K562 (cell line): ENCODE results near the gene RAB1B. TPM values are rescaled to one million over a fixed set of nuclear protein-coding genes. Genes with fewer than 3 reads are reported as not detected.

Source experiments
- ARID4B ChIP-seq: sonication (generic); formaldehyde crosslinking; IDR thresholded peaks from 2 replicates; pipeline ENCODE4 v1.8.0; 2022; ENCODE audit warnings: mild to moderate bottlenecking, missing genetic modification reagents
- BRF1 ChIP-seq: IDR thresholded peaks from 3 replicates; pipeline ENCODE4 v1.6.1; 2011; ENCODE audit warnings: borderline replicate concordance, mild to moderate bottlenecking; ENCODE audit not compliant: insufficient read length; ENCODE audit errors: extremely low read depth
- DNMT1 ChIP-seq: fragments of 450-650 bp; IDR thresholded peaks from 2 replicates; pipeline ENCODE4 v1.6.1; 2016; ENCODE audit warnings: antibody characterized with exemption, mild to moderate bottlenecking
- ESRRB ChIP-seq: fragments of 250-450 bp; sonication (Bioruptor Pico); IDR thresholded peaks from 2 replicates; pipeline ENCODE4 v1.5.0; 2020; ENCODE audit warnings: mild to moderate bottlenecking, moderate library complexity, borderline replicate concordance
- GTF2E2 ChIP-seq: fragments of 200-800 bp; sonication (Bioruptor generic); IDR thresholded peaks from 2 replicates; pipeline ENCODE4 v1.6.1; 2016; ENCODE audit warnings: missing genetic modification characterization, missing compliant biosample characterization
- IRF2 ChIP-seq: sonication (generic); formaldehyde crosslinking; IDR thresholded peaks from 2 replicates; pipeline ENCODE4 v1.8.1; 2022; ENCODE audit warnings: mild to moderate bottlenecking, missing genetic modification reagents
- PCBP1 ChIP-seq: fragments of 200-400 bp; formaldehyde crosslinking; IDR thresholded peaks from 2 replicates; pipeline ENCODE4 v1.6.1; 2018; ENCODE audit warnings: mild to moderate bottlenecking, low read depth, low read length; ENCODE audit not compliant: poor library complexity, severe bottlenecking
- POLR3A ChIP-seq: IDR thresholded peaks from 2 replicates; pipeline ENCODE4 v1.6.1; 2011; ENCODE audit warnings: borderline replicate concordance, mild to moderate bottlenecking, moderate library complexity; ENCODE audit not compliant: insufficient read length, insufficient read depth; ENCODE audit errors: extremely low read depth
- RB1 ChIP-seq: fragments of 450-650 bp; IDR thresholded peaks from 2 replicates; pipeline ENCODE4 v1.6.1; 2017; ENCODE audit warnings: low read depth, mild to moderate bottlenecking
- TAF1 ChIP-seq: IDR thresholded peaks from 2 replicates; pipeline ENCODE4 v1.6.1; 2011; ENCODE audit warnings: mild to moderate bottlenecking, low read length, moderate library complexity; ENCODE audit not compliant: insufficient read depth, control insufficient read depth, severe bottlenecking; ENCODE audit errors: extremely low read depth
- polyA plus RNA-seq, 8 experiments: library from polyadenylated mRNA; depleted of rRNA in 4 of 8; stranded (reverse) in 5 of 8; unstranded in 3 of 8; fragments of >200 nt; fragmentation: Nextera tagmentation in 2 of 8; fragmentation: Illumina TruSeq in 1 of 8; extraction: Ambion mirVana in 2 of 8; extraction: Trizol in 1 of 8; gene quantifications; 2 replicates each; pipeline versions ENCODE4 v1.2.1 to v1.2.3, GENCODE V29; 2011 to 2014; ENCODE audit warnings: inconsistent platforms in 1 of 8, missing spikeins in 1 of 8
- total RNA-seq, 7 experiments: library from RNA; depleted of rRNA in 6 of 7; stranded (reverse); fragments of >200 nt in 6 of 7; fragmentation: Illumina TruSeq in 2 of 7; extraction: Trizol in 2 of 7; gene quantifications; 2 replicates each; pipeline versions ENCODE4 v1.2.1 to v1.2.3, GENCODE V29; 2011 to 2021; ENCODE audit warnings: low replicate concordance in 1 of 7
- TF ChIP-seq, protein P1 (sequence below): fragments of 450-650 bp; formaldehyde crosslinking; IDR thresholded peaks from 2 replicates; pipeline ENCODE4 v1.4.0; 2020; ENCODE audit warnings: mild to moderate bottlenecking, moderate library complexity

Gene RAB1B
- total and polyA plus RNA-seq, 9 of the 15 experiments (the other 6 are each of a cell fraction or from before 2014, with no cell fraction given): 5.6 to 146 (median 98.6) TPM

DNA sequence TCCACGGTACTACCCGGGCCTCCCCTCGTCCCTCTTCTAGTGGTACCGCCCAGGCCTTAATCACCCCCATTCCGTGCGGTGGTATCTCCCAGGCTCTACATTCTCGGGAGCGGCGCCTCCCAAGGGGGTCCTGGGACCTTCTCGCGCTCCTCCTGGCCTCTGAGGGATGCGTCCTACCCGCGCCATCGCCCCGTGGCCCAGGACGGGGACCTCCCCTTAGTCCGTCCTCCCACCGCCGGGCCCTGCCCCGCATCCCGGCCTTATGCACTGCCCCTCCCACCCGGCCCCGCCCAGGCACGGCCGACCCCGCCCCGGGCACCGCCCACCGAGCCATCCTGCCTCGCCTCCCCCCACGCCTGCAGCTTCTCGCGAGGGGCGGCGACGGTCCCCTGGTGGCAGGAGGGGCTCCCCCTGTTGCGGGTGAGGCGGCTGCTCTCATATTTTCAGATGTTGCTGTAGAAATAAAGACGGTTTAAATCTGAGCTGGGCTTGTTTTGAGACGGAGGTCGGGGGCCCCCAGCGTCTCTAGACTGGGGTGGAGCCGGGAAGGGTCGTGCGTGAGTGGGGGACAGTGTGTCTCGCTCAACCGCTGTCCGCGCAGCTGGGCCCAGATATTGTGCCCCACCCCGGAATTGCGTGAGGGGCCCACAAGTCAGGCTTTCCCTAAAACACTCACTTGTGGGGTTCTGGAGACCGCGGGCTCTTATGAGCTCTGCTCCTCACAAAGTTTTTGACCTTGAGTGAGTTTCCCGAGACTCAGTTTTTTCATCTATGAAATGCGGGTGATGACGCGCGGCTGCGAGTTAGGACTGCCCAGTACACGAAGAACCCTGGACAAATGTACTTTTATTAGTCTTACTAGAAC, 828 bp upstream of the RAB1B start (continued):
- TF ChIP-seq ARID4B (peak; percentile 67), ESRRB (CRISPR knock-in tag) (0 out of 2 replicates have a peak, but pooled peaks have one; percentile 15), PCBP1 (no peak), TAF1 (peak; percentile 29), GTF2E2 (tag) (peak; percentile 77; the same call in 1 of the 2 replicates), POLR3A (no peak), BRF1 (no peak), DNMT1 (no peak), IRF2 (no peak), RB1 (0 out of 2 replicates have a peak, but pooled peaks have one; percentile 58)
- TF ChIP-seq, protein P1, sequence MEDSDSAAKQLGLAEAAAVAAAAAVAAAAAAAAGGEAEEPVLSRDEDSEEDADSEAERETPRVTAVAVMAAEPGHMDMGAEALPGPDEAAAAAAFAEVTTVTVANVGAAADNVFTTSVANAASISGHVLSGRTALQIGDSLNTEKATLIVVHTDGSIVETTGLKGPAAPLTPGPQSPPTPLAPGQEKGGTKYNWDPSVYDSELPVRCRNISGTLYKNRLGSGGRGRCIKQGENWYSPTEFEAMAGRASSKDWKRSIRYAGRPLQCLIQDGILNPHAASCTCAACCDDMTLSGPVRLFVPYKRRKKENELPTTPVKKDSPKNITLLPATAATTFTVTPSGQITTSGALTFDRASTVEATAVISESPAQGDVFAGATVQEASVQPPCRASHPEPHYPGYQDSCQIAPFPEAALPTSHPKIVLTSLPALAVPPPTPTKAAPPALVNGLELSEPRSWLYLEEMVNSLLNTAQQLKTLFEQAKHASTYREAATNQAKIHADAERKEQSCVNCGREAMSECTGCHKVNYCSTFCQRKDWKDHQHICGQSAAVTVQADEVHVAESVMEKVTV (CRISPR knock-in tag): no peak
